ENCODE measurements around the gene CD300A. TPM values are rescaled to one million over a fixed set of nuclear protein-coding genes. Genes with fewer than 3 reads are reported as not detected.

CD300A gene
- total and polyA plus RNA-seq, 2 of the 4 experiments (the other 2 are of a cell fraction) = not detected

DNA sequence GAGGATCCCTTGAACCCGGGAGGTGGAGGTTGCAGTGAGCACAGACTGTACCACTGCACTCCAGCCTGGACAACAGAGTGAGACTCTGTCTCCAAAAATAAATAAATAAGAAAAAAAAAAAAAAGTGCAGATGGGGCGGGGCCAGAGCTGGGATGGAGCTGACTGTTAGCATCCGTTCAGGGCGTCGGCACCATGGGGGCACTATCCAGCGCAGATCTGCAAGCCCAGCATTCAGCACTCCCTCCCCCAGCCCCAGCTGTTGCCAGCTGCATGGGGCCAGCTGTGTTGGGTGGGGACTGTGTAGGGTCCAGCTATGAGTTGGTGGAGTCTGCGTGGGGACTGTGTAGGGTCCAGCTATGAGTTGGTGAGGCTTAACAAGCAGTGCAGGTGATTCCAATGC is 21.3 kb upstream of the CD300A start:
- Histone ChIP-seq H3K14ac (replicated peaks; ENCODE audit: low read depth, low read length) (no peak overlapping the region), H3K9me1 (ENCODE audit: insufficient read depth, low read length) (no peaks in the 10 kb centered on the region), H3K27ac (ENCODE audit: insufficient read depth, low read length) (no peak overlapping the region), H2BK120ac (ENCODE audit: low read depth, low read length) (no peak overlapping the region), H3K4me2 (ENCODE audit: low read depth, low read length) (no peak overlapping the region), H3K27me3 (ENCODE audit: control insufficient read depth, insufficient read depth, low read length) (no peaks in the 10 kb centered on the region), H3K4me1 (ENCODE audit: control insufficient read depth, insufficient read depth, low read length) (no peaks in the 10 kb centered on the region), H2AFZ (replicated peaks; ENCODE audit: low read length, poor library complexity) (no peak overlapping the region), H3K4ac (ENCODE audit: low read depth, low read length) (no peak overlapping the region), H4K91ac (ENCODE audit: insufficient read depth, low read depth, low read length) (no peak overlapping the region), H3K9ac (ENCODE audit: low read depth, low read length) (no peak overlapping the region), H2BK20ac (ENCODE audit: low read depth, low read length) (no peak overlapping the region), H4K8ac (ENCODE audit: low read depth in 2 of 2, low read length in 2 of 2) (no peak overlapping the region), H2AK5ac (ENCODE audit: low read depth, low read length) (no peak overlapping the region), H2BK15ac (ENCODE audit: low read depth, low read length) (no peak overlapping the region), H4K5ac (ENCODE audit: low read depth, low read length) (no peak overlapping the region), H3K79me1 (ENCODE audit: low read depth in 1 of 2, low read length in 2 of 2) (no peaks in the 10 kb centered on the region), H3K4me3 (ENCODE audit: insufficient read depth, low read depth, low read length) (no peak overlapping the region), H3K18ac (ENCODE audit: low read depth, low read length) (no peak overlapping the region), H3K9me3 (ENCODE audit: control insufficient read depth, insufficient read depth, low read length) (peaks cover 12% of the 10 kb centered on the region), H4K20me1 (ENCODE audit: insufficient read depth, low read length) (no peaks in the 10 kb centered on the region), H2BK5ac (ENCODE audit: low read depth, low read length, poor library complexity, severe bottlenecking) (no peak overlapping the region), H3K23ac (ENCODE audit: low read depth, low read length) (no peak overlapping the region), H3K56ac (ENCODE audit: extremely low read depth, insufficient read depth, low read length) (no peak overlapping the region), H3K36me3 (ENCODE audit: control insufficient read depth, insufficient read depth, low read length) (no peaks in the 10 kb centered on the region), H2AK9ac (replicated peaks; ENCODE audit: low read depth, low read length, poor library complexity) (no peak overlapping the region)
- dilution Hi-C loops (cut with HindIII; ENCODE audit: low sequenced_read_pairs, unreplicated experiment) (no loop called here), intact Hi-C loops (cut with micrococcal nuclease) (no loop called here), in situ Hi-C loops (cut with MboI; ENCODE audit: low sequenced_read_pairs) (no loop called here)
- DNase-seq = no peak
- no TSS peak for BruUV-seq (replicated peaks)
- TF ChIP-seq, protein P1, sequence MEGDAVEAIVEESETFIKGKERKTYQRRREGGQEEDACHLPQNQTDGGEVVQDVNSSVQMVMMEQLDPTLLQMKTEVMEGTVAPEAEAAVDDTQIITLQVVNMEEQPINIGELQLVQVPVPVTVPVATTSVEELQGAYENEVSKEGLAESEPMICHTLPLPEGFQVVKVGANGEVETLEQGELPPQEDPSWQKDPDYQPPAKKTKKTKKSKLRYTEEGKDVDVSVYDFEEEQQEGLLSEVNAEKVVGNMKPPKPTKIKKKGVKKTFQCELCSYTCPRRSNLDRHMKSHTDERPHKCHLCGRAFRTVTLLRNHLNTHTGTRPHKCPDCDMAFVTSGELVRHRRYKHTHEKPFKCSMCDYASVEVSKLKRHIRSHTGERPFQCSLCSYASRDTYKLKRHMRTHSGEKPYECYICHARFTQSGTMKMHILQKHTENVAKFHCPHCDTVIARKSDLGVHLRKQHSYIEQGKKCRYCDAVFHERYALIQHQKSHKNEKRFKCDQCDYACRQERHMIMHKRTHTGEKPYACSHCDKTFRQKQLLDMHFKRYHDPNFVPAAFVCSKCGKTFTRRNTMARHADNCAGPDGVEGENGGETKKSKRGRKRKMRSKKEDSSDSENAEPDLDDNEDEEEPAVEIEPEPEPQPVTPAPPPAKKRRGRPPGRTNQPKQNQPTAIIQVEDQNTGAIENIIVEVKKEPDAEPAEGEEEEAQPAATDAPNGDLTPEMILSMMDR (conservative IDR thresholded peaks at IDR 0.05; ENCODE audit: low read depth, low read length) = no peak
- no peak for TF ChIP-seq CEBPB (IDR thresholded peaks at IDR 0.05; ENCODE audit: low read depth, low read length)
- TF ChIP-seq NFE2L2 (IDR thresholded peaks at IDR 0.05; ENCODE audit: low read depth, low read length) = no peak
- no peak for TF ChIP-seq RAD21 (IDR thresholded peaks at IDR 0.05; ENCODE audit: low read length)
- TF ChIP-seq MXI1 (IDR thresholded peaks at IDR 0.05; ENCODE audit: borderline replicate concordance, low read depth, low read length) = no peak
- no peak for TF ChIP-seq RCOR1 (IDR thresholded peaks at IDR 0.05; ENCODE audit: insufficient replicate concordance, low read length)
- TF ChIP-seq, protein P2, sequence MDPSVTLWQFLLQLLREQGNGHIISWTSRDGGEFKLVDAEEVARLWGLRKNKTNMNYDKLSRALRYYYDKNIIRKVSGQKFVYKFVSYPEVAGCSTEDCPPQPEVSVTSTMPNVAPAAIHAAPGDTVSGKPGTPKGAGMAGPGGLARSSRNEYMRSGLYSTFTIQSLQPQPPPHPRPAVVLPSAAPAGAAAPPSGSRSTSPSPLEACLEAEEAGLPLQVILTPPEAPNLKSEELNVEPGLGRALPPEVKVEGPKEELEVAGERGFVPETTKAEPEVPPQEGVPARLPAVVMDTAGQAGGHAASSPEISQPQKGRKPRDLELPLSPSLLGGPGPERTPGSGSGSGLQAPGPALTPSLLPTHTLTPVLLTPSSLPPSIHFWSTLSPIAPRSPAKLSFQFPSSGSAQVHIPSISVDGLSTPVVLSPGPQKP (IDR thresholded peaks at IDR 0.05; ENCODE audit: borderline replicate concordance, low read depth, low read length) = no peak
- TF ChIP-seq RFX5 (IDR thresholded peaks at IDR 0.05; ENCODE audit: low read depth, low read length) = no peak
- no peak for TF ChIP-seq MAZ (IDR thresholded peaks at IDR 0.05; ENCODE audit: borderline replicate concordance, low read depth, low read length)
- TF ChIP-seq MAFK (IDR thresholded peaks at IDR 0.05; ENCODE audit: low read depth, low read length) = no peak
- no peak for TF ChIP-seq FOS (IDR thresholded peaks at IDR 0.05; ENCODE audit: low read depth, low read length)
- TF ChIP-seq CHD1 (IDR thresholded peaks at IDR 0.05; ENCODE audit: low read depth, low read length) = no peak
- TF ChIP-seq, protein P3, sequence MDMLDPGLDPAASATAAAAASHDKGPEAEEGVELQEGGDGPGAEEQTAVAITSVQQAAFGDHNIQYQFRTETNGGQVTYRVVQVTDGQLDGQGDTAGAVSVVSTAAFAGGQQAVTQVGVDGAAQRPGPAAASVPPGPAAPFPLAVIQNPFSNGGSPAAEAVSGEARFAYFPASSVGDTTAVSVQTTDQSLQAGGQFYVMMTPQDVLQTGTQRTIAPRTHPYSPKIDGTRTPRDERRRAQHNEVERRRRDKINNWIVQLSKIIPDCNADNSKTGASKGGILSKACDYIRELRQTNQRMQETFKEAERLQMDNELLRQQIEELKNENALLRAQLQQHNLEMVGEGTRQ (IDR thresholded peaks at IDR 0.05; ENCODE audit: low read depth, low read length) = no peak
- TF ChIP-seq POLR2A (IDR thresholded peaks at IDR 0.05; ENCODE audit: low read depth, low read length) = no peak
- no peak for TF ChIP-seq SMC3 (IDR thresholded peaks at IDR 0.05; ENCODE audit: low read depth, low read length)
- POLR2A ChIA-PET (ENCODE audit: unreplicated experiment) = no interaction called here
- no peak for ATAC-seq (ENCODE audit: low read depth)
- no CpG with 5 or more reads among the region's 7 CpGs for WGBS, 2 experiments (ENCODE audit: extremely low coverage in 2 of 2, insufficient read length in 1 of 2)
- CTCF ChIA-PET = no interaction called here

Data from IMR-90 (cell line).